ENCODE measurements around the gene RHOF. TPM values are rescaled to one million over a fixed set of nuclear protein-coding genes. Genes with fewer than 3 reads are reported as not detected.

Gene RHOF
- total RNA-seq, 4 donors from 2014 or later, result 5.1 to 27.6 (median 13.1) TPM

- Histone ChIP-seq H3K27ac (no peak overlapping the region), H3K4me3 (no peak overlapping the region), H3K27me3 (no peaks in the 10 kb centered on the region), H3K36me3 (no peaks in the 10 kb centered on the region), H3K9me3 (no peaks in the 10 kb centered on the region), H3K4me1 (no peaks in the 10 kb centered on the region)
- intact Hi-C loops (cut with DNase I; ENCODE audit: low total_unique reads), result no loop called here
- TF ChIP-seq POLR2A (IDR thresholded peaks at IDR 0.05), result no peak
- TF ChIP-seq CTCF (IDR thresholded peaks at IDR 0.05), result no peak
- DNase-seq, result no peak
These were observed 30.2 kb upstream of the RHOF start for GRCh38 chr12:121823727-121824115.

DNA sequence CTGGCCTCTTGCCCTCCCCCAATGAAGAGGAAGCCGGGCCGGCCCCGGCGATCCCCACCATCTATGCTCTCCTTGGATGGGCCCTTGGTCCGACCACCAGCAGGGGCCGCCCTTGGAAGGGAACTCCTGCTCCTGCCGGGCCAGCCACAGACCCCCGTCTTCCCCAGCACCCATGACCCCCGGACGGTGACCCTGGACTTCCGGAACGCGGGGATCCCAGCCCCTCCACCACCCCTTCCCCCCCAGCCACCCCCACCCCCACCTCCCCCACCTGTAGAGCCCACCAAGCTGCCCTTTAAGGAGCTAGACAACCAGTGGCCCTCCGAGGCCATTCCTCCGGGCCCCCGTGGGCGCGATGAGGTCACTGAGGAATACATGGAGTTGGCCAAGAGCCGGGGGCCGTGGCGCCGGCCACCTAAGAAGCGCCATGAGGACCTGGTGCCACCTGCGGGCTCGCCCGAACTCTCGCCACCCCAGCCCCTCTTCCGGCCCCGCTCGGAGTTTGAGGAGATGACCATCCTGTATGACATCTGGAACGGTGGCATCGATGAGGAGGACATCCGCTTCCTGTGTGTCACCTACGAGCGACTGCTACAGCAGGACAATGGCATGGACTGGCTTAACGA is 29.7 kb upstream of the RHOF start:
- TF ChIP-seq POLR2A (IDR thresholded peaks at IDR 0.05) (no peak), CTCF (IDR thresholded peaks at IDR 0.05) (peak in 1 of 4 experiments; percentile 14)
- Histone ChIP-seq H3K36me3 (no peaks in the 10 kb centered on the region), H3K9me3 (no peaks in the 10 kb centered on the region), H3K4me1 (no peaks in the 10 kb centered on the region), H3K27me3 (no peaks in the 10 kb centered on the region), H3K27ac (no peak overlapping the region), H3K4me3 (no peak overlapping the region)
- no peak for DNase-seq
- intact Hi-C loops (cut with DNase I; ENCODE audit: low total_unique reads), result no loop called here

GRCh38 chr12:121822393-121823100 is 29.1 kb upstream of the RHOF start:
- H3K36me3 ChIP-seq, result no peaks in the 10 kb centered on the region

DNA sequence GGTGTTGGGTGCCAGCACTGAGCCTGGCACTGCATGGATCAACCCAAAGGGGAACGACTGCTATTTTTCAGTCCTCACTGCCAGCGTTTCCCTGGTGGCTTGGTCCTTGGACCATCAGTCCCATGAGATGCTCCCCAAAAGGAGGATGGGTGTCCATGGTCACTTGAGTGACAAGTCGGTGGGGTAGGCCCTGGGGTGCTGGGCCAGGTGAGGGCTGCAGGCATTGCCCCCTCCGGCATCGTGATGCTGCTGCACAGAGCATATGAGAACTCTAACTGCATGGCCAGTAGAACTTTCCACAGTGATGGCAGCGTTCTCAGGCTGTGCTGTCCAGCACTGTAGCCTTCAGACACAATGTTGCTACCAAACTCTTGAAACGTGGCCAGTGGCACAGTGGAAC is 26.6 kb upstream of the RHOF start:
- H3K27ac ChIP-seq, result no peak overlapping the region
- H3K27me3 ChIP-seq, result no peaks in the 10 kb centered on the region
- no peaks in the 10 kb centered on the region for H3K4me1 ChIP-seq
- no peaks in the 10 kb centered on the region for H3K36me3 ChIP-seq
- H3K4me3 ChIP-seq, result no peak overlapping the region
- TF ChIP-seq POLR2A (IDR thresholded peaks at IDR 0.05) (no peak), CTCF (IDR thresholded peaks at IDR 0.05) (no peak)
- intact Hi-C loops (cut with DNase I; ENCODE audit: low total_unique reads), result no loop called here
- no peaks in the 10 kb centered on the region for H3K9me3 ChIP-seq
- no peak for DNase-seq

More at GRCh38 chr12:121822393-121823100, 29.1 kb upstream of the RHOF start:
- intact Hi-C loops (cut with DNase I; ENCODE audit: low total_unique reads), result no loop called here
- no peak overlapping the region for H3K27ac ChIP-seq
- no peaks in the 10 kb centered on the region for H3K9me3 ChIP-seq
- H3K4me1 ChIP-seq, result no peaks in the 10 kb centered on the region
- no peaks in the 10 kb centered on the region for H3K27me3 ChIP-seq
- DNase-seq, result no peak
- TF ChIP-seq CTCF (IDR thresholded peaks at IDR 0.05) (no peak), POLR2A (IDR thresholded peaks at IDR 0.05) (no peak)
- no peak overlapping the region for H3K4me3 ChIP-seq

DNA sequence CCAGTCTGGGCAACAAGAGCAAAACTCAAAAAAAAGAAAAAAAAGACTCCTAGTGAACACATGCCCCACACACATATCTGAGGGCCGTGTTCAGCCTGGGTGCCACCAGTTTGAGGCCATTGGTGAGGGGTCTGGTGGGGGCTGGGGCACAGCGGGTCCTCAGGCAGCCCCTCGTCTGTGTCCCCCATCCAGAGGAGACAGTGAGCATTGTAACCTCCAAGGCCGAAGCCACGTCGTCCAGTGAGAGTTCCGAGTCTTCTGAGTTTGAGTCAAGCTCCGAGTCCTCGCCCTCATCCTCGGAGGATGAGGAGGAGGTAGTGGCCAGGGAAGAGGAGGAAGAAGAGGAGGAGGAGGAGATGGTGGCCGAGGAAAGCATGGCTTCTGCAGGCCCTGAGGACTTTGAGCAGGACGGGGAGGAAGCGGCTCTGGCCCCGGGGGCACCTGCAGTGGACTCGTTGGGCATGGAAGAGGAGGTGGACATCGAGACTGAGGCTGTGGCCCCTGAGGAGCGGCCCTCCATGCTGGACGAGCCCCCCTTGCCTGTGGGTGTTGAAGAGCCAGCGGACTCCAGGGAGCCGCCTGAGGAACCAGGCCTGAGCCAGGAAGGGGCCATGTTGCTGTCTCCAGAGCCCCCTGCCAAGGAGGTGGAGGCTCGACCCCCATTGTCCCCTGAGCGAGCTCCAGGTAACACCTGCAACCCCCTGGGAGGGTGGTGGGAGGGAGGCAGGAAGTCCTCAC is 25.9 kb upstream of the RHOF start:
- Histone ChIP-seq H3K36me3 (no peaks in the 10 kb centered on the region), H3K27me3 (no peaks in the 10 kb centered on the region), H3K27ac (no peak overlapping the region), H3K4me1 (no peaks in the 10 kb centered on the region), H3K9me3 (no peaks in the 10 kb centered on the region), H3K4me3 (no peak overlapping the region)
- TF ChIP-seq CTCF (IDR thresholded peaks at IDR 0.05) (no peak), POLR2A (IDR thresholded peaks at IDR 0.05) (no peak)
- no peak for DNase-seq
- intact Hi-C loops (cut with DNase I; ENCODE audit: low total_unique reads), result no loop called here
